ENCODE results near the gene CLRN3. TPM values are rescaled to one million over a fixed set of nuclear protein-coding genes. Genes with fewer than 3 reads are reported as not detected.

Gene CLRN3
- total and polyA plus RNA-seq, 2 experiments from 2014 or later, result 21.5 to 52.8 TPM

DNA sequence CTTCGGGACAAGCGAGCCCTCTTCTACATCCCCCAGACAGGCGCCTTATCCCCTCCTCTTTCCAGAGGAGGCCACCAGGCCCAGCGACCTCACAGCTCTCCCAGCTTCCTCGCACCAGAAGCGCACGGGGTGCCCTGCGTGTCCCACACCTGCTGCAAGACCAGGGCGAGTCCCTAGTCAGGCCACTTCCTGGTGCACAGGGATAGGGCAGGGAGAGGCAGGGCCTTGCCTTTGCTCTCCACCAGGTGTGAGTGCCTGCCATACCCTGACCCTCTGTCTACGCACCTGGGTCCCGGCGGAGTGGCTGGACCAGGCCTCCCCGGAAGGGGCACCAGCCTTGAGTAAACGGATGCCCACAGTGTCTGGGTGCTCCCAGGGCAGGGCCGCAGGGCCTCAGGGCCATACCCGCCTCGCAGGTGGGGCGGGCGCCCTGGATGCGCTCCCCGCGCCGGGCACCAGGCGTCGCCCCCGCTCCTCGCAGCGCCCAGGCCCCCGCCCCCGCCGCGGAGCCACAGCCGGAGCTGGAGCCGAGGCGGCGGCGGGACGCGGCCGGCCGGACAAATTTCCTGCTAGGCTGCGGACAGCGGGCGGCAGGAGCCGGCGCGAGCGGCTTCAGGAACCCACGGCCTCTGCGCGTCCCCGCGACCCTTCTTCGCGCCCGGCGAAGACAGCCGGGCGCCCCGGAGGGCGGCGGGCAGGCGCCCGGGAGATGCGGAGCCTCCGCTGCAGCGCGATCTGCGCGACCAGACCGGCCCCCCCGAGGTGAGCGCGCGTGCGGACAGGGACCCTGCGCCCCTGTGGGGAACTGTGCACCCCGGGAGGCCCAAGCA is 14.0 kb upstream of the CLRN3 start, which contains the start of gene PTPRE:
Gene PTPRE (plus strand): TSS at position 556 of the 830 bp plus-strand sequence. CDS start 133,779 bp downstream, outside the sequence.
- peak within 1 kb of the TSS; percentile 98 for H3K4me2 ChIP-seq
- no peaks in the 10 kb centered on the region for H3K79me2 ChIP-seq
- peak within 1 kb of the TSS; percentile 82 for H3K27ac ChIP-seq
- DNase-seq (ENCODE audit: low spot score), result peak; percentile 92
- H3K9me3 ChIP-seq (ENCODE audit: low read depth), result no peaks in the 10 kb centered on the region
- WGBS (ENCODE audit: low lambda C conversion rate, missing lambda C conversion rate), result 17% methylated on average over 31 of the region's 78 CpGs
- no peak for TF ChIP-seq EZH2 (IDR thresholded peaks at IDR 0.05; ENCODE audit: borderline replicate concordance)
- TF ChIP-seq, protein P1, sequence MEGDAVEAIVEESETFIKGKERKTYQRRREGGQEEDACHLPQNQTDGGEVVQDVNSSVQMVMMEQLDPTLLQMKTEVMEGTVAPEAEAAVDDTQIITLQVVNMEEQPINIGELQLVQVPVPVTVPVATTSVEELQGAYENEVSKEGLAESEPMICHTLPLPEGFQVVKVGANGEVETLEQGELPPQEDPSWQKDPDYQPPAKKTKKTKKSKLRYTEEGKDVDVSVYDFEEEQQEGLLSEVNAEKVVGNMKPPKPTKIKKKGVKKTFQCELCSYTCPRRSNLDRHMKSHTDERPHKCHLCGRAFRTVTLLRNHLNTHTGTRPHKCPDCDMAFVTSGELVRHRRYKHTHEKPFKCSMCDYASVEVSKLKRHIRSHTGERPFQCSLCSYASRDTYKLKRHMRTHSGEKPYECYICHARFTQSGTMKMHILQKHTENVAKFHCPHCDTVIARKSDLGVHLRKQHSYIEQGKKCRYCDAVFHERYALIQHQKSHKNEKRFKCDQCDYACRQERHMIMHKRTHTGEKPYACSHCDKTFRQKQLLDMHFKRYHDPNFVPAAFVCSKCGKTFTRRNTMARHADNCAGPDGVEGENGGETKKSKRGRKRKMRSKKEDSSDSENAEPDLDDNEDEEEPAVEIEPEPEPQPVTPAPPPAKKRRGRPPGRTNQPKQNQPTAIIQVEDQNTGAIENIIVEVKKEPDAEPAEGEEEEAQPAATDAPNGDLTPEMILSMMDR (IDR thresholded peaks at IDR 0.05; ENCODE audit: poor library complexity), result peak; percentile 59
- no peaks in the 10 kb centered on the region for H3K36me3 ChIP-seq (replicated peaks; ENCODE audit: insufficient read depth, low read depth)
- H3K4me3 ChIP-seq, result peak within 1 kb of the TSS; percentile 96
- H2AFZ ChIP-seq, result peak within 1 kb of the TSS; percentile 90
- H3K9me2 ChIP-seq (replicated peaks; ENCODE audit: insufficient read depth), result no peaks in the 10 kb centered on the region
- peaks cover 5% of the 10 kb centered on the region for H3K4me1 ChIP-seq (ENCODE audit: insufficient read depth)
- H4K20me1 ChIP-seq (ENCODE audit: insufficient read depth, poor library complexity, severe bottlenecking), result no peaks in the 10 kb centered on the region
- H3K27me3 ChIP-seq, result no peaks in the 10 kb centered on the region

DNA sequence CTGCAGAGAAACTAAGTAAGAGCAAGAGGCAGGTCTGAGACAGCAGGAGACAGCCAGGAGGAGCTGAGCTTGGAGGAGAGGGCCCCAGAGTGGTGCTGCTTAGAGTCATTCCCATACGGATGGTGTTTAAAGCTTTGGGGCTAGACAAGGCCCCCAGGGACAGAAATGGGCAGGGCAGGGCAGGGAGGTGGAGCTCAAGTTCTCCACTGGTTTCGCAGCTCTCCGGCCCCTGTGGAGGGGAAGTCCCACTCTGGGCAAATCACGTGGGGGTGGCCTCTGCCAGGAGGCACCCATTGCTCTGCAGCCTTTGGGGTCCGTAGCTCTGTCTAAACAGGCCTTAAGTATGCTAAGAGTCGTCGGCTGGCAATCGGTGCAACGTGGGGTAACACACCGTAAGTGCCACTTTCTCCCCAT is 13.1 kb upstream of the CLRN3 start:
- no peak overlapping the region for H3K27ac ChIP-seq
- no peak for DNase-seq (ENCODE audit: low spot score)

GRCh38 chr10:127905001-127905847 is 12.5 kb upstream of the CLRN3 start:
- Histone ChIP-seq H3K79me2 (no peaks in the 10 kb centered on the region), H4K20me1 (ENCODE audit: insufficient read depth, poor library complexity, severe bottlenecking) (no peaks in the 10 kb centered on the region), H3K27ac (peak overlapping the region; percentile 34), H3K4me3 (no peak overlapping the region), H3K4me2 (no peak overlapping the region), H2AFZ (no peak overlapping the region), H3K36me3 (replicated peaks; ENCODE audit: insufficient read depth, low read depth) (no peaks in the 10 kb centered on the region), H3K4me1 (ENCODE audit: insufficient read depth) (peaks cover 5% of the 10 kb centered on the region), H3K9me3 (ENCODE audit: low read depth) (no peaks in the 10 kb centered on the region), H3K9me2 (replicated peaks; ENCODE audit: insufficient read depth) (no peaks in the 10 kb centered on the region), H3K27me3 (no peaks in the 10 kb centered on the region)
- 75% methylated on average over 14 of the region's 14 CpGs for WGBS (ENCODE audit: low lambda C conversion rate, missing lambda C conversion rate)
- DNase-seq (ENCODE audit: low spot score), result peak; percentile 71
- TF ChIP-seq EZH2phosphoT487 (IDR thresholded peaks at IDR 0.05; ENCODE audit: low read depth, severe bottlenecking, unreplicated experiment), result no peak
- TF ChIP-seq, protein P1 (IDR thresholded peaks at IDR 0.05; ENCODE audit: poor library complexity), result no peak
- no peak for TF ChIP-seq EZH2 (IDR thresholded peaks at IDR 0.05; ENCODE audit: borderline replicate concordance)

More for the DNA sequence above, 13.1 kb upstream of the CLRN3 start:
- H3K9me2 ChIP-seq (replicated peaks; ENCODE audit: insufficient read depth), result no peaks in the 10 kb centered on the region
- no peaks in the 10 kb centered on the region for H4K20me1 ChIP-seq (ENCODE audit: insufficient read depth, poor library complexity, severe bottlenecking)
- no peak overlapping the region for H3K4me2 ChIP-seq
- 96% methylated on average over 10 of the region's 10 CpGs for WGBS (ENCODE audit: low lambda C conversion rate, missing lambda C conversion rate)
- H2AFZ ChIP-seq, result no peak overlapping the region
- no peaks in the 10 kb centered on the region for H3K36me3 ChIP-seq (replicated peaks; ENCODE audit: insufficient read depth, low read depth)
- H3K4me3 ChIP-seq, result no peak overlapping the region
- no peaks in the 10 kb centered on the region for H3K79me2 ChIP-seq
- no peaks in the 10 kb centered on the region for H3K27me3 ChIP-seq
- TF ChIP-seq, protein P1 (IDR thresholded peaks at IDR 0.05; ENCODE audit: poor library complexity), result no peak
- TF ChIP-seq EZH2phosphoT487 (IDR thresholded peaks at IDR 0.05; ENCODE audit: low read depth, severe bottlenecking, unreplicated experiment), result no peak
- TF ChIP-seq EZH2 (IDR thresholded peaks at IDR 0.05; ENCODE audit: borderline replicate concordance), result no peak
- H3K4me1 ChIP-seq (ENCODE audit: insufficient read depth), result peaks cover 5% of the 10 kb centered on the region
- no peaks in the 10 kb centered on the region for H3K9me3 ChIP-seq (ENCODE audit: low read depth)
